Ishikawa (cell line): ENCODE measurements around the gene AGFG1.

Experiments used
- CEBPB ChIP-seq: IDR thresholded peaks from 2 replicates; pipeline ENCODE4 v1.6.1; 2012
- CREB1 ChIP-seq: IDR thresholded peaks from 2 replicates; pipeline ENCODE4 v1.6.1; 2012; ENCODE audit warnings: low read depth
- EGR1 ChIP-seq: IDR thresholded peaks from 2 replicates; pipeline ENCODE4 v1.6.1; 2012
- EP300 ChIP-seq: IDR thresholded peaks from 2 replicates; pipeline ENCODE4 v1.6.1; 2012; ENCODE audit warnings: borderline replicate concordance
- FOXM1 ChIP-seq: IDR thresholded peaks from 2 replicates; pipeline ENCODE4 v1.6.1; 2012; ENCODE audit warnings: low read depth, borderline replicate concordance
- NFIC ChIP-seq: IDR thresholded peaks from 2 replicates; pipeline ENCODE4 v1.6.1; 2012
- RAD21 ChIP-seq: IDR thresholded peaks from 2 replicates; pipeline ENCODE4 v1.6.1; 2012; ENCODE audit warnings: low read depth
- REST ChIP-seq: IDR thresholded peaks from 2 replicates; pipeline ENCODE4 v1.6.1; 2012; ENCODE audit warnings: low read depth, mild to moderate bottlenecking
- TAF1 ChIP-seq: IDR thresholded peaks from 2 replicates; pipeline ENCODE4 v1.6.1; 2012; ENCODE audit warnings: low read depth, mild to moderate bottlenecking
- TCF12 ChIP-seq: IDR thresholded peaks from 2 replicates; pipeline ENCODE4 v1.6.1; 2012; ENCODE audit warnings: low read depth
- TEAD4 ChIP-seq: IDR thresholded peaks from 2 replicates; pipeline ENCODE4 v1.6.1; 2012
- YY1 ChIP-seq: IDR thresholded peaks from 2 replicates; pipeline ENCODE4 v1.6.1; 2012; ENCODE audit warnings: low read depth
- ZBTB7A ChIP-seq: IDR thresholded peaks from 2 replicates; pipeline ENCODE4 v1.6.1; 2012; ENCODE audit warnings: low read depth
- TF ChIP-seq, protein P1 (sequence below): IDR thresholded peaks from 2 replicates; pipeline ENCODE4 v1.6.1; 2012
- TF ChIP-seq, protein P2 (sequence below): IDR thresholded peaks from 2 replicates; pipeline ENCODE4 v1.6.1; 2012

Gene AGFG1

DNA sequence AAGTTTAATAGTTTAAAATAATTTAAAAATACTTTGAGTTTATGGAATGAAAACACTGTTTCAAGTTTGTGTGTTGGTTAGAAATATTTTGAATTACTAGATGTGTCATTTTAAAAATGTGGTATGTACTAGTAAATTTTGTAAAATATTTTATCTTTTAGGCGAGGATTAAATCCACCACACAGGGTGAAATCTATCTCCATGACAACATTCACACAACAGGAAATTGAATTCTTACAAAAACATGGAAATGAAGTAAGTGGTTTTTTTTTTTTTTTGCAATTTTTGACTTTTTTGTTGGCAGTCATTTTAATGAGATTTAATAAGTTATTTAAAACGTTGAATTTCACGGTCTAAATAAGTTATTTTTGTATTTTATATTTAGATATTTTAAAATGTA is 19.4 kb downstream of the AGFG1 start:
- no peak for TF ChIP-seq TCF12
- no peak for TF ChIP-seq CEBPB
- no peak for TF ChIP-seq EP300
- TF ChIP-seq TEAD4, result no peak
- no peak for TF ChIP-seq CREB1
- TF ChIP-seq YY1, result no peak
- no peak for TF ChIP-seq FOXM1
- TF ChIP-seq, protein P1, sequence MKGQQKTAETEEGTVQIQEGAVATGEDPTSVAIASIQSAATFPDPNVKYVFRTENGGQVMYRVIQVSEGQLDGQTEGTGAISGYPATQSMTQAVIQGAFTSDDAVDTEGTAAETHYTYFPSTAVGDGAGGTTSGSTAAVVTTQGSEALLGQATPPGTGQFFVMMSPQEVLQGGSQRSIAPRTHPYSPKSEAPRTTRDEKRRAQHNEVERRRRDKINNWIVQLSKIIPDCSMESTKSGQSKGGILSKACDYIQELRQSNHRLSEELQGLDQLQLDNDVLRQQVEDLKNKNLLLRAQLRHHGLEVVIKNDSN, result no peak
- no peak for TF ChIP-seq EGR1
- TF ChIP-seq TAF1, result no peak
- TF ChIP-seq ZBTB7A, result no peak
- TF ChIP-seq NFIC, result no peak
- TF ChIP-seq RAD21, result no peak
- TF ChIP-seq REST, result no peak
- TF ChIP-seq, protein P2, sequence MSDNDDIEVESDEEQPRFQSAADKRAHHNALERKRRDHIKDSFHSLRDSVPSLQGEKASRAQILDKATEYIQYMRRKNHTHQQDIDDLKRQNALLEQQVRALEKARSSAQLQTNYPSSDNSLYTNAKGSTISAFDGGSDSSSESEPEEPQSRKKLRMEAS, result no peak

DNA sequence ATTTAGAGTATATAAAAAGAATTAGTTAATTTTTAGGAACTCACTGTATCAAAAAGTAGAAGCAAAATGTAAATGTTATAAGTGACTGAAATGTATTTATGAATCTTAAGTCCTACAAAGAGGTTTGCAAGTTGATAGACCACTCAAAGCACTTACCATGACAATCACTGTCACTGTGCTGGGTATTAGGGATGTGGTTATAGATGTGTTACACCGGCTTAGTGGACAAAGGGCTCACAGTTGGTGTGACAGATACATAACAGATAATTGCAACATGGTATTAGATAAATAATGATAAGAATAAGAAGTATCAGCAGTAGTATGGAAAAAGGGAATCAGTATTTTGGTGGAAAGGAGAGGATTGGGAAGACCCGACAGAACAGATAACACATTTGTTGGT is 21.6 kb downstream of the AGFG1 start:
- TF ChIP-seq TCF12, result no peak
- no peak for TF ChIP-seq NFIC
- no peak for TF ChIP-seq FOXM1
- no peak for TF ChIP-seq EGR1
- no peak for TF ChIP-seq REST
- TF ChIP-seq, protein P2, result no peak
- TF ChIP-seq TAF1, result no peak
- no peak for TF ChIP-seq TEAD4
- no peak for TF ChIP-seq CREB1
- TF ChIP-seq EP300, result no peak
- no peak for TF ChIP-seq ZBTB7A
- no peak for TF ChIP-seq CEBPB
- no peak for TF ChIP-seq YY1
- no peak for TF ChIP-seq RAD21
- TF ChIP-seq, protein P1, result no peak

GRCh38 chr2:227497158-227497557 is 25.2 kb downstream of the AGFG1 start:
- TF ChIP-seq EP300 (no peak), NFIC (no peak), YY1 (no peak), CEBPB (no peak)

- TF ChIP-seq TAF1 (no peak), NFIC (no peak)
Measured at GRCh38 chr2:227499627-227500300, 27.8 kb downstream of the AGFG1 start.

DNA sequence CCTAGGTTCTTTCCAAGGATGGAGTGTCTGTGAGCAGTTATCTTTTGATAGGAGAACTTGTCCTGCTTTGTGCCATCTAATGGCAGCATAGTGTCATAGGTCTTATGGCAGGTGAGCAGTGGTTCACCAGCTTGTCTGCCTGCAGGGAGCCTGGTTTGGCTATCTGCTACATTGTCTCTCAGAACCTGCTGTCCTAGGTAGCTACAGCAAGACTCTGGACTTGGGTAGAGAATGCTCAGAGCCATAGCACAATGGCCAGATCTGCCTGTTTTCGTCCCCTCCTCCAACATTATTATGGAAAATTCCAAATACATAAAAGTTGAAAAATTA is 28.3 kb downstream of the AGFG1 start:
- TF ChIP-seq TCF12, result no peak
- no peak for TF ChIP-seq RAD21
- no peak for TF ChIP-seq NFIC
- TF ChIP-seq CEBPB, result no peak
- no peak for TF ChIP-seq TEAD4
- no peak for TF ChIP-seq CREB1
- TF ChIP-seq TAF1, result no peak
- TF ChIP-seq ZBTB7A, result no peak
- TF ChIP-seq YY1, result no peak
- no peak for TF ChIP-seq EP300
- no peak for TF ChIP-seq FOXM1
- no peak for TF ChIP-seq REST
- TF ChIP-seq, protein P1, result no peak
